ENCODE results near the gene TKFC. TPM values are rescaled to one million over a fixed set of nuclear protein-coding genes. Genes with fewer than 3 reads are reported as not detected.

TKFC gene
- total and polyA plus RNA-seq, 12 donors, result 66.9 to 603 (median 252) TPM

DNA sequence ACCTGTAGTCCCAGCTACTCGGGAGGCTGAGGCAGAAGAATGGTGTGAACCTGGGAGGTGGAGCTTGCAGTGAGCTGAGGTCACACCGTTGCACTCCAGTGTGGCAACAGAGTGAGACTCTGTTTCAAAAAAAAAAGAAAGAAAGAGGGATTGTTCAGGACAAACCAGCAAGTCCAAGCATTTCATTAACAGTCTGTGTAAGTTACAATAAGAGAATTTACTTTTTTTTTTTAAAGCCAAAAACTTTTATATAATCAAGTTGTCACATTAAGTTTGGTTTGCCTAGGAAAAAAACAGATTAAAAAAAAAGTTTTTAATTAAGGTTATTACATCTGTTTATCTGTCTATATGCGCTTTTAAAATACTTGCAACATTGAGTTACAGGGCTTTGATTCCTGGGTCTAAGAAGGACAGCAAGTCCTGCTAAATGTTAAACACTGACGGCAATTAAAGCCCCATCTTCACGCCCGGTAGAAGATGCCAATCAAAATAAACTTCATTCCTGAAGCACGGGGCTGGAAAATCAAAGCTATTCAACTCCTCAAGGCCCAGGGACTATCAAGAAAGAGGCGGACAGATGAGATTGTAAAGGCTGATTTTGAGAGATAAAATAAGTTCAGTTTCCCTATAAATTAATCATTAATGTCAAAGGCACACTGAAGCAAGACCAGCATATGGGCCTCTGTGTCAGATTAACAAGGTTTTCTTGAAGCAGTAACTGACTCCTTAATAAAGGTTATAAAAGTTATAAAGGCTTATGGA lies 39.8 kb downstream of the TKFC start:
- Histone ChIP-seq H3K4me3 (no peak overlapping the region), H3K9me3 (replicated peaks in 1 of 3) (no peaks in the 10 kb centered on the region), H3K4me1 (replicated peaks in 1 of 2) (peaks cover 38 to 67% of the 10 kb centered on the region in 2 donors), H3K27me3 (no peaks in the 10 kb centered on the region), H3K36me3 (replicated peaks in 1 of 2) (peaks cover 0 to 20% of the 10 kb centered on the region in 2 donors), H3K27ac (peak overlapping the region in 4 of 5 donors; percentile 15 to 64 (median 42))
- intact Hi-C loops (cut with DNase I), result no loop called here
- TF ChIP-seq POLR2A (IDR thresholded peaks at IDR 0.05), result no peak
- TF ChIP-seq, protein P1, sequence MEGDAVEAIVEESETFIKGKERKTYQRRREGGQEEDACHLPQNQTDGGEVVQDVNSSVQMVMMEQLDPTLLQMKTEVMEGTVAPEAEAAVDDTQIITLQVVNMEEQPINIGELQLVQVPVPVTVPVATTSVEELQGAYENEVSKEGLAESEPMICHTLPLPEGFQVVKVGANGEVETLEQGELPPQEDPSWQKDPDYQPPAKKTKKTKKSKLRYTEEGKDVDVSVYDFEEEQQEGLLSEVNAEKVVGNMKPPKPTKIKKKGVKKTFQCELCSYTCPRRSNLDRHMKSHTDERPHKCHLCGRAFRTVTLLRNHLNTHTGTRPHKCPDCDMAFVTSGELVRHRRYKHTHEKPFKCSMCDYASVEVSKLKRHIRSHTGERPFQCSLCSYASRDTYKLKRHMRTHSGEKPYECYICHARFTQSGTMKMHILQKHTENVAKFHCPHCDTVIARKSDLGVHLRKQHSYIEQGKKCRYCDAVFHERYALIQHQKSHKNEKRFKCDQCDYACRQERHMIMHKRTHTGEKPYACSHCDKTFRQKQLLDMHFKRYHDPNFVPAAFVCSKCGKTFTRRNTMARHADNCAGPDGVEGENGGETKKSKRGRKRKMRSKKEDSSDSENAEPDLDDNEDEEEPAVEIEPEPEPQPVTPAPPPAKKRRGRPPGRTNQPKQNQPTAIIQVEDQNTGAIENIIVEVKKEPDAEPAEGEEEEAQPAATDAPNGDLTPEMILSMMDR (IDR thresholded peaks at IDR 0.05), result no peak
- WGBS, 4 donors, result 51 to 64% (median 54%) methylated on average over 8 of the region's 8 CpGs
- DNase-seq, result no peak

DNA sequence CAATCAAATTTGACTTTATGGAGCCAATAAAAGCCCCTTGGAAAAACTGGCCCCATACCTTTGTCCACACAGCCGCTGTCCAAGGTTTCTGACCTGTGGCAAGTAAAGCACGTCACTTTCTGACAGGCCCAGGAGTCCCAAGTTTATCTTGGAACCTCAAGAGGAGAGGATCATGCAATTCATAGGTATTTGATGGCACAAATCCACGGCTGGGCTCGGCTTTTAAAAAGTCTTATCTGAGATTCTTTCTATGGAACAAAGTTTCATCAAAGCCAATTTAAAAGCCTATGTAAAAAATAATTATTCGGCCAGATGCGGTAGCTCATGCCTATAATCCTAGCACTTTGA lies 42.7 kb downstream of the TKFC start:
- no peaks in the 10 kb centered on the region for H3K27me3 ChIP-seq

DNA sequence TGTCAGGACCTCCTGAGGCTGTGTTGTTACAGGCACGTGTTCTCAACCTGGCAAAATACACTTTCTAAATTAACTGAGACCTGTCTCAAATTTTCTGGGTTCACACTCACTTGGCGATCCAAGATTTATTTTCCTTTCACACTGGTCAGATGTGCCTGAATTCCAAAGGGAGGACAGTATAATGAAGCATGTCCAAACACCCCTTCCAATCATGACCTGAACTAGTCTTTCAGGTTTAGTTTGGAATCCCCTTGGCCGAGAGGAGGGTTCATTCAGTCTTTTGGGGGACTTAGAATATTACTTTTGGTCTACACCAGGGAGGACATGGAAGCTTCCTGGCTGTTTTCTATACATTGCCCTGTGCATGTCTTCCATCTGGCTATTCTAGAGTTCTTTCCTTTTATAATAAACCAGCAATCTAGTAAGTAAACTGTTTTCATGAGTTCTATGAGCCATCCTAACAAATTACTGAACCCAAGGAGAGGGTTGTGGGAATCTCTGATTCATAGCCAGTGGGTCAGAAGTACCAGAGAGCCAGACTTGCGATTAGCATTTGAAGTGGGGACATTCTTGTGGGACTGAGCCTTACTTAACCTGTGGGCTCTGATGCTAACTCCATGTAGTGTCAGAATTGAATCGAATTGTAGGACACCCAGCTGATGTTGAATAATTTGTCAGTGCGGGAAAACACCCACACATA lies 44.6 kb downstream of the TKFC start:
- Histone ChIP-seq H3K4me3 (no peak overlapping the region), H3K36me3 (replicated peaks in 1 of 2) (peaks cover 0 to 5% of the 10 kb centered on the region in 2 donors), H3K4me1 (replicated peaks in 1 of 2) (peaks cover 19 to 39% of the 10 kb centered on the region in 2 donors), H3K27ac (peak overlapping the region; percentile 43 to 85 (median 66)), H3K9me3 (replicated peaks in 1 of 3) (no peaks in the 10 kb centered on the region), H3K27me3 (no peaks in the 10 kb centered on the region)
- 91 to 96% (median 95%) methylated on average over 6 of the region's 6 CpGs for WGBS, 4 donors
- TF ChIP-seq, protein P1 (IDR thresholded peaks at IDR 0.05), result no peak
- no peak for TF ChIP-seq POLR2A (IDR thresholded peaks at IDR 0.05)
- DNase-seq, result no peak
- intact Hi-C loops (cut with DNase I), result no loop called here

More for the DNA sequence above, 42.7 kb downstream of the TKFC start:
- no peak overlapping the region for H3K4me3 ChIP-seq
- intact Hi-C loops (cut with DNase I), result no loop called here
- H3K27ac ChIP-seq, result no peak overlapping the region
- TF ChIP-seq, protein P1 (IDR thresholded peaks at IDR 0.05), result no peak
- TF ChIP-seq POLR2A (IDR thresholded peaks at IDR 0.05), result no peak
- WGBS, 4 donors, result 69 to 88% (median 73%) methylated on average over 6 of the region's 6 CpGs
- peaks cover 20 to 47% of the 10 kb centered on the region in 2 donors for H3K4me1 ChIP-seq (replicated peaks in 1 of 2)
- DNase-seq, result no peak
- peaks cover 0 to 5% of the 10 kb centered on the region in 2 donors for H3K36me3 ChIP-seq (replicated peaks in 1 of 2)
- H3K9me3 ChIP-seq (replicated peaks in 1 of 3), result no peaks in the 10 kb centered on the region

DNA sequence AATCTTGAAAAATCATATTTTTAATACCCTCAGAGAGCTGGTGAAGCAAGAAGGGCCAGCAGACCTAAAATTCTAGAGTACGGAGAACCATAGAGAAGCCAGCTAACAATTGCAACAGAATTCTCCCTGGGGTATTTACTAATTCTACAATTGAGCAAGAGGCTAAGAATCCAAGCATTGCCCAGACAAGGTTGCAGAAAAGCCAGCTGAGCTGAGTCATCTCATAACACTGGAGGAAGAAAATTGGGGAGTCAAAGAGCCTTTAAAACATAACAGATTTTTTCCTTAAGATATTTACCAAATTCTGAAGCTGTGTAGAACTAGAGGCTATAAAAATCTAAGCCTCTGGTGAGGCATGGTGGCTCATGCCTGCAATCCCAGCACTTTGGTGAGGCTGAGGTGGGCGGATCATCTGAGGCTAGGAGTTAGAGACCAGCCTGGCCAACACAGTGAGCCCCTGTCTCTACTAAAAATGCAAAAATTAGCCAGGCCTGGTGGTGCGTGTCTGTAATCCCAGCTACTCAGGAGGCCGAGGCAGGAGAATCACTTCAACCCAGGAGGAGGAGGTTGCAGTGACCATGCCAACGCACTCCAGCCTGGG lies 45.8 kb downstream of the TKFC start:
- 63 to 77% (median 72%) methylated on average over 5 of the region's 5 CpGs for WGBS, 4 donors
- Histone ChIP-seq H3K27me3 (no peaks in the 10 kb centered on the region), H3K9me3 (replicated peaks in 1 of 3) (no peaks in the 10 kb centered on the region), H3K4me1 (replicated peaks in 1 of 2) (peaks cover 15 to 27% of the 10 kb centered on the region in 2 donors), H3K36me3 (replicated peaks in 1 of 2) (peaks cover 0 to 5% of the 10 kb centered on the region in 2 donors), H3K4me3 (no peak overlapping the region), H3K27ac (peak overlapping the region; percentile 66 to 85 (median 81))
- intact Hi-C loops (cut with DNase I), result no loop called here
- no peak for TF ChIP-seq POLR2A (IDR thresholded peaks at IDR 0.05)
- TF ChIP-seq, protein P1 (IDR thresholded peaks at IDR 0.05), result no peak
- peak; percentile 54 to 86 (median 75) for DNase-seq

Data from adrenal gland (tissue), 12 donors.